ENCODE data around the gene ALMS1.

DNA sequence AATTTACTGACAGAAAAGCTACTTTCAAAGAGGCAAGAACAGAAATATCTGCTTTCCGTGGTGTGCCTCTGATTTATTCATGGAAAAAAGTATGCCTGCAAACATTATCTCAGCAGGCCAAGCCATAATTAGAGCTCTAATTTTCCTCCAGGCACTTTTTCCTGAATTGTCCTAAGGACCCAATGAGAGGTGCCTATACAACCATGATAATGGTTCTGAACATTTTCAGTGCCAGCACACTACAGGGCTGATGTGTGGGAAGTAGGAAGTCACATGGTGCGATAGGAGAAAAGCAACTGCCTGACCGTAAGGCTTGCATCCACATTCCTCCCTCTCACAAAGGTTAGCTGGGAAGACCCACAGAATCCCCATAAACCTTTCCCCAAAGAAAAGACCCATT lies 46.4 kb upstream of the ALMS1 start:
- TF ChIP-seq, protein P1, sequence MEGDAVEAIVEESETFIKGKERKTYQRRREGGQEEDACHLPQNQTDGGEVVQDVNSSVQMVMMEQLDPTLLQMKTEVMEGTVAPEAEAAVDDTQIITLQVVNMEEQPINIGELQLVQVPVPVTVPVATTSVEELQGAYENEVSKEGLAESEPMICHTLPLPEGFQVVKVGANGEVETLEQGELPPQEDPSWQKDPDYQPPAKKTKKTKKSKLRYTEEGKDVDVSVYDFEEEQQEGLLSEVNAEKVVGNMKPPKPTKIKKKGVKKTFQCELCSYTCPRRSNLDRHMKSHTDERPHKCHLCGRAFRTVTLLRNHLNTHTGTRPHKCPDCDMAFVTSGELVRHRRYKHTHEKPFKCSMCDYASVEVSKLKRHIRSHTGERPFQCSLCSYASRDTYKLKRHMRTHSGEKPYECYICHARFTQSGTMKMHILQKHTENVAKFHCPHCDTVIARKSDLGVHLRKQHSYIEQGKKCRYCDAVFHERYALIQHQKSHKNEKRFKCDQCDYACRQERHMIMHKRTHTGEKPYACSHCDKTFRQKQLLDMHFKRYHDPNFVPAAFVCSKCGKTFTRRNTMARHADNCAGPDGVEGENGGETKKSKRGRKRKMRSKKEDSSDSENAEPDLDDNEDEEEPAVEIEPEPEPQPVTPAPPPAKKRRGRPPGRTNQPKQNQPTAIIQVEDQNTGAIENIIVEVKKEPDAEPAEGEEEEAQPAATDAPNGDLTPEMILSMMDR (conservative IDR thresholded peaks at IDR 0.05; ENCODE audit: low read length): no peak
- TF ChIP-seq EZH2phosphoT487 (IDR thresholded peaks at IDR 0.05; ENCODE audit: borderline replicate concordance, low read depth, low read length): no peak
